HG03457 (cell line): ENCODE results near the gene SERTAD4.
"Not testable (repeated sequence)": the region's sequence is repeated elsewhere in the genome, so short reads cannot be mapped to it uniquely, and the experiment has no call there.

Experiments
- ATAC-seq: cut with Tn5 transposase; IDR thresholded peaks from one replicate; pipeline ENCODE4 v1.9.1; 2021; ENCODE audit warnings: moderate number of reproducible peaks; ENCODE audit not compliant: unreplicated experiment

The SERTAD4 gene

DNA sequence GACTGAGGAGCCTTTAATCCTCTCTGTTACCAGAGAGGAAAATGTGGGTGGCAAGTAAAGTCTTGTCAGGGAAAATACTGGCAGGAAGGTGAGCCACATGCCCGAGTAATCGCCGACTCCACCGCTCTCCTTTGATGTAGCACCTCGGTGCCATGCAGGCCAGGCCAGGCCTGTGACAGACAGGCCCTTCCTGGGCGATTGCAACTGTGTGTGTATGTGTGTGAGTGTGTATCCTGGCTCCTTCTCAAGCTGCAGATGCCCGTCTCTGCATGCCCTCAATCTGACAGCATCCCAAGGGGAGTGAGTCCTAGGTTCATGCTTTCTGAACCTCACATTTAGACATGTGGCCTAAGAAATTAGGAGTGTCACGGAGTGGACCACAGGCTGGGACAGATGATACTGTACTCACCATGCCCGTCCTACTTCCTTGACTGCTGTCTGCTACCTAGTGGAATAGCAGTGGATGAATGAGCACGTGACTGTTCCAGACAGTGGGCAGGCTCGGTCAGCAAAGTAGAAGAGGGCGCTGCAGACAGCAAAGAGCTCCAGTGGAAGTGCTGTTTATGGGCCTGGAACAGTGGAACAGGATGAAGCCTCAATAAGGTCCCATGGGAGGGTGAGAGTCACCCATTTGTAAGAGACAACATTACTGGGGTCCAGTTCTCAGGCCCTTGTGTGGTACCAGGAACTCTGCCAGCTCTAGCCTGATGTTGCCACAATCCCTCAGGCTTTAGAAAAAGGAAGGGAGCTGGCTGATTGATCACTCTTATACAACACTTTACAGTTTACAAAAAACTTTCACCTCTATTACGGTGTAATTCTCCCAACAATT, 25.3 kb downstream of the SERTAD4 start:
- ATAC-seq = no peak

DNA sequence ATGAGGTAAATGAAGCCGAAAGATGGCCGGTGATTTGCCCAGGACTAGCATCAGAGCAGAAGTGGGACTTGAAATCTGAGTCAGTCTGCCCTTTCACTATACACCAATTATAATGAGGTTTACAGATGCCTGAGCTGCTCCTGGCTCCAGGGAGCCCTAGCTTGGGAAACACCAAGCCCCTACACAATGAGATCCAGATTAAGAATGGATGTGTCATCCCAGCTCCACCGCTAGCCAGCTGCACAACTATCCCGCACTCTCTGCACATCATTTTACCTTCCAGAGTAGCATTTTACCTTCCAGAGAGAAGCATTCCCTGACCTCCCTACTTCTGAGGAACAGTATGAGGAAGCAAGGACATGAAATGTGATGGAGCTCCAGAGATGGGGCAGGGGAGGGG, 27.0 kb downstream of the SERTAD4 start:
- no peak for ATAC-seq

DNA sequence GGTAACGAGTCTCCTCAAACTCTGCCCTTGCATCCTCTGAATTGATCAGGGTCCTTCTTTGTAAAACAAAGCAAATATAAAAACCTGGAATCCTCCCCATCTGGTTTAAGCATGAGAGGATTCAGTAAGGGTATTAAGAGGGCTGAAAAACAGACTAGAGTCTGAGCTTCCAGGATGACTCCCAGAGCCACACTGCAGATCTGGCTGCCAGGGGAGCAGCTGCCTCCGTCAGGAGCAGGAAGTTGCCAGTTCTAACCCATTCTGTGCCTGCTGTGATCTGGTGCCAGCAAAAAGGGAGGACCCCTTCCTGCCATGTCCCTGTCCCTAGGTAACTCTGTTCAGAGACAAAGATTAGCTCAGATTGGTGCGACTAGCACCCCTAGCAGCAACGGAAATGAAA, 27.5 kb downstream of the SERTAD4 start:
- no peak for ATAC-seq

DNA sequence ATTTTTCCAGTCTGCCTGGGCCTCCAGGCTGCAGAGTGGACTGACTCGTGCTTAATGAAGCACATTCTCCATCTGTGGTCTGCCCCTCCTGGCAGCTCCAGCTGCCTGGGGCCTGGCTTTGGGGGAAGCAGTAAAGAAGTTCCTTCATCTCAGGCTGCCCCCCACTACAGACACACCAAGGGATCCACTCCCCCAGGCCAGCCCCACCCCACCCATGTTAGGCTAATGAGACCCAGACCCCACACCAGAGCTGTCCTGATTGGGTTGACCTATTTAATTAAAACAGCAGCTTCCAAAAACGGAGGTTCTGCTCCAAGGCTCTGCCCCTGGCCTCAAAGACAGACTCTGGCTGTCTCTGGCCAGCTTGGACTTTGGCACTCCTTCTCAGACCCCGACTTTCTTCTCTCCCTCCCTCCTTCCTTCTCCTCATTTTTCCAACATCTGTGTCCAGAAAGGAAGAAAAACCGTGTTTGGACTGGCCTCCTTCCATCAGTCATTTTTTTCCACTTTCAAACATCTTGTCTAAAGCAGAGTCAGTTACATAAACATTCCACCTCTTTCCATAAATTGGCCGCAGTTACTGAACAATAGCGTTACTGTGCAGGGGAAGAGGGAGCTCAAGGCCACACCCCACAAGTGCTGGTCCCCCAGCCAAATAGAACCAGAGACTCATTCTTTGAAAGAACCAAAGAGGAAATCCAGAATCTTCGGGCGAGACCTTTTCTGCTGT, 29.7 kb downstream of the SERTAD4 start:
- ATAC-seq = no peak

DNA sequence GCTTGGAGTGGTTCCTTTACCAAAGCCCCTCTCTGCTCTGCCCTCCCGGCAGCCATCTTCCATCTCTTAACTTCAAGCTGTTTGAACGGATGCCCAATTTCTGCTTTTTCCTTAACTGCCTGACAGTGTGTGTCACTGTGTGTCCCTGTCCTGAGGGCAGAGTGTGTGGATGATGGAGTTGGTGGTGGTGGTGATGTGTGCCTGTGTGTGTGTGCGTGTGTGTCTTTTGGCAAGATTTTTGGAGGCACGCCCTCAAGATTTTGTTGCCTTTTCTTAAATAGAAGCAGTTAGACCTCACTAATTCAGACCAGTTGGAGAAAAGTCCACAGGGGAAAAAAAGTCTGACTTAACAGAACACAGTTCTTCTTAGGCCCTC, 30.3 kb downstream of the SERTAD4 start:
- no peak for ATAC-seq

DNA sequence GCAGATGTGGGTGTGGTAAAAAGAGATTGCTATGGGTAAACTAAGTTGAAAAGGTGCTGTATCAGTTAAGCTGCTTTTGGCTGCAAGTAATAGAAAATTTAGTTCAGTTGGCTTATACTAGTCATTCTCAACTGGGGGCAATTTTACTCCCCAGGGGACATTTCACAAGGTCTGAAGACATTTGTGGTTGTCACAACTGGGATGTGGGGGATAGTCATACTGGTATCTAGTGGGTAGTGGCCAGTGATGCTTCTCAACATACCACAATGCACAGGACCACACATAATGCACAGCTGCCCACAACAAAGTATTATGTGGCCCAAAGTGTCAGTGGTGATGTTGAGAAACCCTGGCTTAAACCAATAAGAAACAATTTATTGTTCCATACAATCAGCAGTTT, 31.4 kb downstream of the SERTAD4 start:
- ATAC-seq = no peak

DNA sequence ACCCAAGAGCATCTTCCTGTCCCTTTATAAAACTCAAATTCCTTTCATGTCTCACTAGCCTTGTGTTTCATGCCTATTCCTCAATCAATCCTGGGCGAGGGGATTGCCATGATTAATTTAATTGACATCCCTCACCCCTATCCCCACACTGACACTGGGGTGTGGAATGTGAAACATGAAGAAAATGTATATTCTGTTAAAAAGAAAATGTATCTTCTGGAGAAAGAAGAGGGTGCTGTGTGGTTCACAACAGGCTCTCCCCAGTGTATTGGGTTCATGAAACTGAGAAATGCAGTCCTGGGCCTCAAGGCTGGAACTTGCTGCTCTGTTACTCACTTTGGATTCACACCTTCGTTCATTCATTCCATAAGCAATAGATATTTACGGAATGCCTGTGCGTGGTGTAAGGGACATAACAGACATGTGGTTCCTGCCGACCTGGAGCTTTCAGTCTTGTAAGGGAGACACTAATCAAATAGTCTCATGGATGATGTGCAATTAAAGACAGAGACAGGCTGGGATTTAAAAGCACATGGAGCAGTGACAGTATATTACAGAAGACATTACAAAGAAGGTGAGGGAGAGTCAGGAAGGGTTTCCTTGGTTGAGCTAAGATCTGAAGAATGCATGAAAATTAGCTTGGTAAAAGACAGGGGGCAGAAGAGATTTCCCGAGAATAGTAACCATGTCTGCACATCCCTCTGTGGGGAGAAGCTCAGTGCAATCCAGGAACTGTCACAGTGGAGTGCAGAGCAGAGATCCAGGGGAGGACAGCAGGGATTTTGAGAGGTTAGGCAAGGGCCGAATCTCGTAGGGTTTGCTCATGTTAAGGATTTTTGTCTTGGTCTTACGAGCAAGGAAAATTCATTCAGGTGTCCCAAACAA, 32.1 kb downstream of the SERTAD4 start:
- ATAC-seq = no peak

DNA sequence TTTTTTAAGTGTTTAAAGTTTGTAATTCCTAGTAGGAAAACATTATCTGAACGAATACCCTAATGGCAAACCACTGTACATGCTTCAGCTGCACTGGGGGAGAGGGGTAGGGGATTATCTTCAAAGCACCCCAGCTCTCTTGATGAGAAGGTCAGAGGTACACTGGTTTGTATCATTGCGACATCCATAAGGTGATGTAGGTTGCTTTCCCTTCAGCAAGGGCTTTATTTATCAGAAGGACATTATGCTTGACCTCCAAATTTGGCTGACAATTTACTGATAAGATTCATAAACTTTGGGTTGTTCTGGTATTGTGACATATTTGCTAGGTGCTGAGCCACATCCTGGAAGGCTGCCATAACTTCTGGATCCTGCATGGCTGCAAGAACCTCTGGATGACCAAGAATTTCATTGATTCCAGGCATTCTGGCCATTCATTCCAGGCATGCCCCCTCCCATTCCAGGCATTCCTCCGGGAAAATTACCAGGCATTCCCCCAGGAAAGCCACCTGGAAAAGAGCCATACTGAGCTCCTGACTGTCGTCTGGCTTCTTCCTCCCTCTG, 32.9 kb downstream of the SERTAD4 start:
- ATAC-seq = not testable (repeated sequence)

DNA sequence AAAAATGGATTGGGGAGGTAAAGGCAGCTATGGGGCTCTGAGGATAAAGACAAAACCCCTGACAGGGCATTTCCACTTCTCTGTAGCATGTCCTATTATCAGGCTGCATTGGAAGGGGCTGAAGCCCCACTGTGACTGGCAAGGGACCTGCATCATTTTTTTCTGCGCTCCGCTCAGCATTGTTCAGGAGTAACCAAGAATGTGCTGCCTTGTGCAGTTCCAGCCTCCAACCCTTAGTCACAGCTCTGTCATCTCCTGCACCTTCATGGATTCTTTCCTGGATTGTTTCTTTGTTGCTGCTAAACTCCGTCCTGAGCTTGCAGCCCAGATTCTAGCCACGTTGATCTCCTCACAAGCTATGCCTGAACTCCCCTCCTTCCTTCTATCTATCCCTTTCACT, 37.4 kb downstream of the SERTAD4 start:
- no peak for ATAC-seq

DNA sequence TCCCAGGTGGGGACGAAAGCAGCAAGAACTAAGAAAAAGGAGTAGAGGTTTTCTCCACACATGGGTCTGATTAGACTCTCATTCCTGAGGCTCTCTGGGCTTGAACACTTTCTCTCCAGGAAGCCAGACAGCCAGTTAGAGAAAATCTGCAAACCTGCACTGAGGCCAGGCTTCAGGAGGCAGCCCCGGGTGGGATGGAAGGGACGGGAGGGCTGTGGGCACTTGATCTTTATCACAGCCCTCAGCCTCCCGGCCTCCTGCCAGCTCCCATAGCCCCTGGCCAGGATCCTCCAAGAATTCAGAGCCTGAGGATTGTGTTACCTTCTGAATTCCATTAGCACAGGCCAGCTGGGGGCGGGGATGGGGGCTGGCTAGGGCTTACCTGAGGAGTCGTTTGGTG, 40.1 kb downstream of the SERTAD4 start:
- no peak for ATAC-seq

DNA sequence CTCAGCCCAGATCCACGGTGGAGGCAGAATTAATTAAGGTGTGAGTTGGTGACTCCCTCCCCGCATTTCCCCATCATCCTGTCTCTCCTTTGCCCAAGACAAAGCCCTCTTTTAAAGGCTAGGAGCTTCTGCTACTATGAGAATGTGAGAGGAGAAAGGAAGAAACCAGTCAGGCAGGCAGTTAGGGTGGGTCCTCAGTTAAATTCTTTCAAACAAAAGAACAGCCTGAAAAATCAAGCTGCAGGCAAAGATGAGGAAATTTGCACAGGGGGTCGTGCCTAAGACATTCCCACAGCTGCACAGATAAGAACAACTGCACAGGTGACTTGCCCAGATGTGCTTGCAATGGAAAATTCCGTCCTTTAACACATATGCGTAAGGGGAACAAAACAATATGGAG, 47.6 kb downstream of the SERTAD4 start:
- no peak for ATAC-seq

DNA sequence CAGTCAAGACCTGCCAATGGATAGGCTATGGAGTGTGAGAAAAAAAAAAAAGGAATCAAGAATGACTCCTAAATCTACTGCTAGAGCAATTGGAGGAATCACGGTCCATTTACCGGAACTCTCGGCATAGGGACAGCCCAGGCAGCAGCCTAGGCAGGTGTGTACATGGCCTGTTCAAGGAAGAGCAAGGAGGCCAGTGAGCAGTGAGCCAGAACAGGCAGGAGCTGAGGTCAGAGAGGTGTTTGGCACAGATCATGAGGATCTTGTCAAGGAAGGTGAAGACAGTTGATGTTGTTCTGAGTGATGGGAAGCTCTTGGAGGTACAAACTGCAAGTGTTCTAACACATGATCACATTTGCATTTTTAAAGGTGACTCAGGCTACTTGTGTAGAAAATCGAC, 55.5 kb downstream of the SERTAD4 start:
- no peak for ATAC-seq

DNA sequence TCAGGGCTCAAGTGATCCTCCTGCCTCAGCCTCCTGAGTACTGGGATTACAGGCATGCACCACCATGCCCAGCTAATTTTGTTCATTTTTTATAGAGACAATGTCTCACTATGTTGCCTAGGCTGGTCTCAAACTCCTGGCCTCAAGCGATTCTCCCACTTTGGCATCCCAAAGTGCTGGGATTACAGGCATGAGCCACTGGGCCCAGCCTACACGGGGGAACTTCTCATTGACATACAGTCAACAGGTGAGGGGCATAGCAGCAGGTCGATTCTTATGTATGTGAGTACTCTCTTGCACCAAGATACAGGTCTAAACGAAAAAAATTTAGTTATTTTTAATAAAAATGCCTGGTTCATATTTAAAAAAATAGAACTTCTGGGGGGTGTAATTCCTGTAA, 56.7 kb downstream of the SERTAD4 start:
- ATAC-seq = no peak

DNA sequence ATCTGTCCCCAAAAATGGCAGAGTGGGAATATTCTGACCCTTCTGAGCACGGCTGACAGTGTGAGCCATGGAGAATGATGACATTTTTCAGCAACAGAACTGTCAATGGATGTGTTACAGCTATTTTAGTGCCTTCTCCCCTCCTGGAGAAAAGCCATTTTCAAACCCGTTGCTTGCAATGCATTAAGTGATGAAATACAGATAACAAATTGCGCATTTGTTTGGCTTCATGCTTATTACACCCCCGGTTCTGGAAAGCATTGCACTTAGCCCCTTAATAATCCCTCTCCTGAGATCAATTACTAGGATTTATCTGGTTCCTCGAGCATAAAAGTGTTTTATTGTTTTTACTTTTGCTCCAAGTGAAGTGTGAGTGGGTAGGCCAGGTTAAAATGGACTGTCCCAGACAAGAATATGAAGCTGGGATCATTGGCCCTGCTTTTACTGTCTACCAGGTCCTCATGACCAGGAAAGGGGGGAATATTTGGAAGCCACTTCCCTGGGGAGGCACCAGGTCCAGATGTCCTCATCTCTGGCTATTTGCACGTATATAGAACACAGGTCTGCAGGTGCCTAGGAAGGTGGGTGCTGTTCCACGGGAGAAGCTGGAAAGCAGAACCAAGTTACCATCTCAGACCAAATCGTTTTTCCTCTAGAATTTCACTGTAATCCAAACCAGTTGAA, 58.6 kb downstream of the SERTAD4 start:
- no peak for ATAC-seq

DNA sequence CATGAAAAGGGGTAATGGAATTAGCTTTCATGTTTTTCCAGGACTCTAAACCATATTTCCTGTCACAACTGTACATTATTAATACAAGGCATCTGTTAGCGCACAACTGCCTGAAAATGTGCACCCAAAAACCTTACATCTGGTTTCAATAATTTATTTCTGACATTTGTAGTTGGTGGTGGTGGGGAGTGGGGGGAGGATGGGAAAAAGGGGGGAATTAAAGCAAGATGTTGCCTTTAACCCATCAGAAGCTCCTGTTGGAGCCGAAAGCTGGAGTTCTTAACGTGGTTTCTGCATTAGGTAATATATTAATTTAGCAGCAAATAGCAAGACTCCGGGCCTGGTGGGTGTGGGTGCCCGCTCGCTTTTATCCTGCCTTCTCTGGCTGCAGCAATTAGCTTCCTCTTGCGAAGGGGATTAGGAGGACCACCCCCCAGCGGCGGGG, 59.2 kb downstream of the SERTAD4 start:
- no peak for ATAC-seq

DNA sequence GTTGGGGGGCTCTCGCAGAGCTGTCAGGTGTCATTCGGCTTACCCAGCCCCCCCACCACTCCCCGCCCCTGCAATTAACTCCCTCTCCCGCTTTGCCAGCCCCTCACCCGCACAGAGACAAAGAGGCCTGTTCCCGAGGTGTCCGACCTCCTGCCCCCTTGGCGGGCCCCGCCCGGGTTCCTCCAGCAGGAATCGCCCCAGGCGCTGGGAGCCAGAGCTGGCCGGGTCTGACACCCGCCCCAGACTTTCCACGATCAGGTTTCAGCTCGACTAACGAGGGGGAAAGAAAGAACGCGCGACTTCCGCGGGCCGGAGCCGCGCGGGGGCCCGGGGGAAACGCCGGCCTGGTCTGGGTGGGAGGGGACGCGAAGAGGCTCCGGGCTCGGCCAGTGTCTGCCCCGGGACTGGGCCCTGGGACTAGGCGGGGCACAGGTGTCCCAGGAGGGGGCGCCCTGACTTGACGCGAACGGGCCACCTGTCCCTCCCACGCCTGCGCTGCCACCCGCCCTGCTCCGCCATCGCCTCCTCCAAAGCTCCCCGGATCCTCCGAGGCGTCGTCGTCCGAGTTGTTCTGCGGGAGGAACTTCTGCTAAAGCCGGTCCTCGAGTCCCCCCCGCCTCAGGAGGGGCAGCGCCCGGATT, 59.8 kb downstream of the SERTAD4 start:
- no peak for ATAC-seq

DNA sequence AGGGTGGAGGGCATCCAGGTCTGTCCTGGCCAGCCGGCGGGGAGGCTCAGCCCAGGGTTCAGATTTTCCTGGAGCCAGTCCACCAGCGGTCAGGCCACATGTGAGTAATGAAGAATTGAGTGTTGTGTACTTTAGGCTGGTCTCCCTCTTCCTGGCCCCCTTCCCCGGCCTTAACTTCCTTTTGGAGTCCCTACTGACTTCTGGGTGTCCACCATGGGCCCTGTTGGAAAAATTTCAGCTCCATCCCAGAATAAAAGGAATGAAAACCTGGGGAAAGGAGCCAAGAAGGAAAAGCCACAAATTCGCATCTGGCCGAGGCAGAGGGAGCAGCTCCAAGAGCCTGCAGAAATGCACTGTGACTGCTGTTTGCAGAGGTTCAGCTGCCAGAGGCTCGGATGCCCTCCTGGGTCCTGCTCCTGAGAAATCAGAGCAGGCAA, 60.6 kb downstream of the SERTAD4 start:
- ATAC-seq = no peak

DNA sequence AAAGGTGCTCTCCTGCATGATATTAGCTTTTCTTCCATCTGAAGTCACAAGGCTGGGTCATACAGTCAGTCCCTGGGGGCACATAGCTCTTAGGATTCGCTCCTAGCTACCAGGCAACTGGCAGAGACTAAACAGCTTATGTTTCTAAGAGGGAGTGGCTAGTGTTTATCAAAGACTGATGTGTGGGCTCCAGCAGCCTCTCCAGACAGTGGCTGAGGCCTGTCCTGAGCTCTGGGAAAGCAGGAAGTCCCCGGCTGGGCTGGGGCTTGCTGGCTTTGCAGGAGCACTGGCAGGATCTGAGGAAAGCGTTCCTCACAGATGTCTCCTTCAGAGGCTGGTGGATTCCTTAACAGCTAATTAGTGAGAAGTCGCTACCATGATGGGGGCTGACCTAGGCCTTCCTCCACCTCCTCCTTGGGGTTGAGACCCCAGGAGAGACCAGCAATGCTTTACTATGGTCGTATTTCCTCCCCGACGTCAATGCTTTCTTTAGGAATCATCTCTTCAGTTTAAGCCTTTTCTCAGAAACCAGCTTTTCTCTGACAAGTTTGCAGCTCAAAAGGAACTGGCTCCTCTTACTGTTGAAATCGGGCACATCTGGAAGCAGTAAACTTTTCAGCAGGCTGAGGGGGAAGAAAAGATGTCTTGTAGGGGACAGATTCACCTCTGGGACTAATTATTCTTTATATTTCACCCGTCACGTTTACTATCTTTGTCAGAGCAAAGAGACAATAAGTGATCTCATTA, 62.6 kb downstream of the SERTAD4 start:
- no peak for ATAC-seq
